ENCODE data around the gene UFSP1.

UFSP1 gene

DNA sequence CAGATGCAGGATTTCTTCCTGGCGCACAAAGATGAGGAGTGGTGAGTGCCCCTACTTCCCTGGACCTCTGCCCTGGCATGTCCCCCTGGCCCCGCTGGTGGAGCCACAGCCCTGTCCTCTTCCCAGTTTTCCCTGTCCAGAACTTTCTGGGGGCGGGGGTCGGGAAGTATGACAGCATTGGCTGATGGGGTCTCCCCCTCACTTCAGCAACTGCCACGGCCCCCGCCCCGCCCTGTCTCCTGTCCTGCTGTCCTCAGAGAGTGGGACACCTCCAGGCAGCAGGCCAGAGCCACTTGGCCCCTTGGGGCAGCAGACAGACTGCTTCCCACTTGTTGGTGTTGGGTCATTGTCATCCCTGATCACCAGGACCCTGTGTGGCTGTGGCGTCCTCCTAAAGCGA, 7.3 kb downstream of the UFSP1 start:
- DNase-seq (ENCODE audit: low spot score) = no peak

DNA sequence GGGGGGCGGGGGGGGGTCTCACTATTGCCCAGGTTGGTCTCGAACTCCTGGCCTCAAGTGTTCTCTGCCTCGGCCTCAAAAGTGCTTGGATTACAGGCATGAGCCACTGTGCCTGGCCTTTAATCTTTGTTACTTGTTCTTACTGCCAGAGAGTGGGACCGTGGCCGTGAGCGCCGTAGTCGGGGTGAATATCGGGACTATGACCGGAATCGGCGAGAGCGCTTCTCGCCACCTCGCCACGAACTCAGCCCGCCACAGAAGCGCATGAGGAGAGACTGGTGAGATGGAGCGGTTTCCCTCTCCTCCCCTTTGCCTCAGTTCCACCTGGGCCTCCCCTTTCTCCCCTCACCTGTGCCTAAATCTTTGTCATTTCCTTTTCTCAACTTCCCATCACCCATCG, 8.4 kb downstream of the UFSP1 start:
- DNase-seq (ENCODE audit: low spot score) = no peak

DNA sequence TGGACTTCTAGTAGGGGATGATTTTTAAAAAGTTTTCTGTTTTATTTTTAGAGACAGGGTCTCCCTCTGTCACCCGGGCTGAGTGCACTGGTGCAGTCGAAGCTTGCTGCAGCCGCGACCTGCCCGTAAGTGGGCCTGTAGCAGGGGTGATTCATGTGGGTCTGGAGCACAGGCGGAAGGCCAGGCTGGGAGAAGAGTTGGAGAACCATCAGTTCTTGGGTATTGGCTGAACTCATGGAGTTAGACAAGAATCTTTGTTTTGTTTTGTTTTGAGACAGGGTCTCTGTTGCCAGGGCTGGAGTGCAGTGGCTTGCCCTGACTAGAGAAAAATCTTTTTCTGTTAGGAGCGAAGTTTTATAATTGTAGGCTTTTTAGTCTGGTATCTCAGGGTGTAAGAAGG, 8.9 kb downstream of the UFSP1 start:
- DNase-seq (ENCODE audit: low spot score) = no peak

DNA sequence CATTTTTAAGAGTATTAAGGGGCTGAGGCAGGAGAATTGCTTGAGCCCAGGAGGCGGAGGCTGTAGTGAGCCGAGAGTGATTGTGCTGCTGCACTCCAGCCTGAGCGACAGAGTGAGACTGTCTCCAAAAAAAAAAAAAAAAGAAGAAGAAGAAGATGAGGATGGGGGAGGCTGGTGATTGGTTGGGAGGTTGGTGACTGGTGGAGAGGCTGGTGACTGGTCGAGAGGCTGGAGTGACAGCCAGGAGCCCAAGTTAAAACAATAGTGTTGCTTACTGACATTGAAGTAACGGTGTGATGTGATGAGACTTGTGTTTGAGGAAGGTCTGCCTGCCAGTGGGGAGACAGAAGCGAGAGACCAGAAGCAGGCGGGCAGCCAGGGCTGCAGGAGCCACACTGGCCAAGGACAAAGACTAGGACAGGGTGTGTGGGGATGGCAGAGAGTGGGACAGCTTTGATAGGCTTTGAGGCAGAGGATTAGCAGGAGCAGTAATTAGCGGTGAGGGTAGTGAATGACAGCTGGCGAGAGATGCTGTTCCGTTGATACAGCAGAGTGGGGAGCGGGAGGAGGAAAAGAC, 9.7 kb downstream of the UFSP1 start:
- no peak for DNase-seq (ENCODE audit: low spot score)

DNA sequence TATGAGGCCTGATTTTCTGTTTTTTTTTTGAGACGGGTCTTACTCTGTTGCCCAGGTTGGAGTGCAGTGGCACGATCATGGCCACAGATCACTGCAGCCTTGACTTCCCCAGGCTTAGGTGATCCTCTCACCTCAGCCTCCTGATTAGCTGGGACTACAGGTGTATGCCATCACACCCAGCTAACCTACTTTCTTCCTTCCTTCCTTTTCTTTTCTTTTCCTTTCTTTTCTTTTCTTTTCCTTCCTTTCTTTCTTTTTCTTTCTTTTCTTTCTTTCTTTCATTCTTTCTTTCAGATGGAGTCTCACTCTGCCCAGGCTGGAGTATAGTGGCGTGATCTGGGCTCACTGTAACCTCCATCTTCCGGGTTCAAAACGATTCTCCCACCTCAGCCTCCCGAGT, 10.8 kb downstream of the UFSP1 start:
- DNase-seq (ENCODE audit: low spot score) = no peak

DNA sequence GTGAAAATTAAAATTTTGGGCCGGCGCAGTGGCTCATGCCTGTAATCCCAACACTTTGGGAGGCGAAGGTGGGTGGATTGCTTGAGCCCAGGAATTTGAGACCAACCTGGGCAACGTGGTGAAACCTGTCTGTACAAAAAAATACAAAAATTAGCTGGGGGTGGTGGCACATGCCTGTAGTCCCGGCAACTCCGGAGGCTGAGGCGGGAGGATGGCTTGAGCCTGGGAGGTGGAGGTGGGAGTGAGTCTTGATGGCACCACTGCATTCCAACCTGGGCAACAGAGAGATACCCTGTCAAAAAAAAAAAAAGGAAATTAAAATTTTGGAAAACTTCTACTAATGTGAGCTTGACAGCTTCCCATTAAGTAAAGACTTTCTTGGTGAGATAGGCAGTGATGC, 11.5 kb downstream of the UFSP1 start:
- DNase-seq (ENCODE audit: low spot score) = no peak

DNA sequence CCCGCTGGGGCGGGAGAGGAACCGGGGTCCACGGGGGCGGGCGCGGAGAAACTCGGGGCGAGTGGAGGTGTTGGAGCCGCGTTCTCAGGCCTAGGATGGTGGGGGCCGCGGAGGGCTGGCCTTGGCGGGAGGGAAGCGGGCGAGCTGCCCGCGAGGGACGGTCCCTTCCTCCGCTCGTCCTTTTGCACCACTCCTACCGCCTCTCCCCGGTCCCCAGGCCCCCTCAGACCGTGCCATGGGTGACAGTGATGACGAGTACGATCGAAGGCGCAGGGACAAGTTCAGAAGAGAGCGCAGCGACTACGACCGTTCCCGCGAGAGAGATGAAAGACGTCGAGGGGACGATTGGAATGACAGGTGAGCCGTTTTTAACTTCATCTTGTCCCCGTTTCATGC, 14.2 kb downstream of the UFSP1 start:
- no peak for DNase-seq (ENCODE audit: low spot score)

DNA sequence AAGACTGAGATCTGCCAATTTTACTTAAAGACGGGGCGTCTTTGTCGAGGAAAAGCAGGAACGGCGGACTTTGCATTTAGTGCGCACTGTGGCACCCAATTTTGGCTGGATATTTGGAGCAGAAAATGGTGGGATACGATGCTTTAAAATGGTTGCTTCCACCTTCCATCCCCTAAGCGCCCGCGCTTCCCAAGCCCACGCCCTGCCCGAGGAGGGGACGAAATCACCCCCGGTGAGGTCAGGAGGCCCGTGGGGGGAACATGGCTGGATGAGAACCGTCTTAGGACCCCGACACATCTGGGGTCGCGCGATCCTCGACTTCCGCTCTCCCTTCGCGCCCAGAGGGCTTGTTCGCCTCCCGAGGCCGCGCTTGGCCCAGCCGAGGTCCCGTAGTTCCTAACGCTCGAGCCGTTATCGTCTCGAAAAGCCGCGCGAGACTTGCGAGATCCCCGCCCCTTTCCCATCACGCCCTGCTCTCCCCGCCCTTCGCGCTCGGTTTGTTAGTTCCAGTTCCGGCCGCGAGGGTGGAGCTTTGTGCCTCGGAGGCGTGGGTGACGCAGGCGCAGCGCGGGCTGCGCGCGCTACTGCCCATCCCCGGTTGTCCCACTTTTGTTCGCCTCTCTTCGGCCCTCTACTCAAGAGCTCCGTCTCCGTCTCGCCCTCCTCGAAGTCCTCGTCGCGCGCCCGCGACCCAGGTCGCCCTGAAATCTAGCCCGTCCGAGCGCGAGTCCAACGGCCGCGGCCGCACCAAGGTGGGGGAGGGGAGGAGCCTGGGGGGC, 14.7 kb downstream of the UFSP1 start, which contains the start of gene SRRT:
Gene SRRT, plus strand, starts transcription at position 527 of the 779 bp plus-strand sequence. CDS start 488 bp downstream, outside the sequence.
- peak; percentile 99 for DNase-seq (ENCODE audit: low spot score)

DNA sequence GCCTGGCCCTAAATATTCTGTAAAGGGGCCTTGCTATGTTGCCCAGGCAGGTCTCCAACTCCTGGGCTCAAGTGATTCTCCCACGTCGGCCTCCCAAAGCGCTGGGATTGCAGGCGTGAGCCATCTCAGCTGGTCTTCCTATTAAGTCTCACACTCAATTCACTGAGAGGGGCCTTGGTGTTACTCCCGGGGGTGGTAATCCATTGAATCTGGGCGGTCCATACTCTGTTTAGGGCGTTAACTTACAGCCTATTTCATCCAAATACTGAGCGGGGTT, 15.3 kb downstream of the UFSP1 start:
- no peak for DNase-seq (ENCODE audit: low spot score)

DNA sequence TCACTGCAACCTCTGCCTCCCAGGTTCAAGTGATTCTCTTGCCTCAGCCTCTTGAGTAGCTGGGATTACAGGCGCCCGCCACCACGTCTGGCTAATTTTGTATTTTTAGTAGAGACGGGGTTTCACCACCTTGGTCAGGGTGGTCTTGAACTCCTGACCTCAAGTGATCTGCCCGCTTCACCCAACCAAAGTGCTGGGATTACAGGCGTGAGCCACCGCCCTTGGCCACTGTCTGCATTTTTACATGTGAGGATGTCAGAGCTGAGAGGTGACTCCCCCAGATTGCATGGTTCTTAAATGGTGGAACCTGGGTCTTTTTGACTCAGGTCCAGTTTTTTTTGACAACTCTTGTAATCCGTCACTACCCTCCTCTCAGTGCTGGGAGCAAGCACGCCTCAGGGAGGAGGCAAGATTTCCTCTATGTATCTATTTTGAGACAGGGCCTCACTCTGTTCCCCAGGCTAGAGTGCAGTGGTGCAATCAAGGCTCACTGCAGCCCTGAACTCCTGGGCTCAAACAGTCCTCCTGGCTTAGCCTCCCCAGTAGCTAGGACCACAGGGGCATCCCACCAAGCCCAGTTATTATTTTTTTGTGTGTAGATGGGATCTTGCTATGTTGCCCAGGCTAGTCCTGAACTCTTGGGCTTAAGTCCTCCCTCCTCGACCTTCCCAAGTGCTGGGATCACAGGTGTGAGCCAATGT, 15.8 kb downstream of the UFSP1 start:
- DNase-seq (ENCODE audit: low spot score) = no peak

DNA sequence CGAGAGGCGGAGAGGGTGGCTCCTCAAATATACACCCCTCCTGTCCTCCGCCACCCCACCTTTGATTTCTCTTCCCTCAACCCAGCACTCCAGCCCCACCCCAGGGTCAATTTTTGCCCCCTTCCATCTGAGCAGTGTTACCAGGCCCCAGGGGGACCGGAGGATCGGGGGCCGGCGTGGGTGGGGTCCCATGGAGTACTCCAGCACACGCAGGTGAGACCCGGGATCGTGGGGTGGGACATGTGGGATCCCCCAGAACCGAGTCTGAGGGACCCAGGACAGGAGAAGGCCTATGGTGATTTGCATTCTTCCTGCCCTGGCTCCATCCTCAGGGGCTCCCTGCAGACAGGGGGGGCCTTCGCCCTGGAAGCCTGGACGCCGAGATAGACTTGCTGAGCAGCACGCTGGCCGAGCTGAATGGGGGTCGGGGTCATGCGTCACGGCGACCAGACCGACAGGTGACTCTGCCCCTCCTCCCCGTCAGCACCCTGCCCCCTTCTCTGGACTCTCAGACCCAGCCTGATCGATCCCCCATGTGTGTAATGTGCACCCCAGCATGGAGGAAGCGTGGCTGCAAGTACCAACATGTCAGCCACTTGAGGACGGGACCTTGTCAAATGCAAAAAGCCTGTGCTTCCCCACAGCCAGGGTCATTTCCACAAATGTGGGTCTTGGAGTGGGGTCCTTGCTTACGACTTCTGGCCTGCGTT, 21.6 kb downstream of the UFSP1 start:
- no peak for DNase-seq (ENCODE audit: low spot score)

DNA sequence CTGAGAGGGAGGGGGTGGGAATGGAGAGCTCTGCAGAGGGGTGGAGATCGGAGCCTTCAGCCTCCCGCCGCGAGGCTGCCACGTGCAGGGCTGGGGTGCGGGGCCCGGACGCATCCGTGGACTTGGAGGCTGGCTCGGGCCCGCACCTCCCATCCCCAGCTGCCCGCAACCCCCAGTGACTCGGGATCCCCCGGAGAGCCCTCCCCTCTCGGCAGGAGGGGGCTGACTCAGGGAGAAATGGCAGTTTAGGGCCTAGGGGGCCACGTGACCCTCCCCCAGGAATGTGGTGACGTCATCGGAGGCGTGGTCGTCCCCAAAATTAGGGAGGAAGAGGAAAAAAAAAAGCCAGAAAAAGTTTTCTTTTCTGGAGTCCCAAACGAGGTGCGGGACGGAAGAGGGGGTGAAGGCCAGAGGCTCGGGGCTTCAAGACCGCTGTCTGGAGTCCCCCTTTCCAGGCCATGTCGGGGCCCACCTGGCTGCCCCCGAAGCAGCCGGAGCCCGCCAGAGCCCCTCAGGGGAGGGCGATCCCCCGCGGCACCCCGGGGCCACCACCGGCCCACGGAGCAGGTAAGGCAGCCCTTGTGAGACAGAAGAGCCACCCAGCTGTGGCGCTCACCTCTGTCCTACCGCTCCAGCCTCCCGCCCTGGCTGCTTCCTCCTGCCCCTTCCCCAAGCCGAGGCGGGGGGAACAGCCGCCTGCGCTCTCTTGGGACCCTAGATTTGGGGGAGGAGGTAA, 22.3 kb downstream of the UFSP1 start, which contains the start of gene TRIP6:
Gene TRIP6, plus strand, starts transcription at position 348 of the 736 bp plus-strand sequence. Its CDS starts 111 bp downstream, at position 459.
- DNase-seq (ENCODE audit: low spot score) = peak; percentile 98

DNA sequence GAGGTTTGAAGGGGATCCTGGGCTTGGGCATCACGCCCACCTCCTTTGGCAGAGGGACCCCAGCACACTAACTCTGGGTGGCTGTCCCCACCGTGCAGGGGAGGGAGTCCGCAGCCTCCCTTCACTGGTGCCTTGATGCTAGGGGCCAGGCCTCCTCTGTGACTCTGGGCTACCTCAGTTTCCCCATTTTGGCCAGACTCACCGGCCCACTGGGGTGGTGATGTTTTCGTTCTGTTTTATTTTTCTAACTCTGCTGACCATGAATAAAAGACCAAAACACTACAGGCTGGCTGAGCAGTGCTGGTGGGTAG, 22.8 kb downstream of the UFSP1 start:
- no peak for DNase-seq (ENCODE audit: low spot score)

DNA sequence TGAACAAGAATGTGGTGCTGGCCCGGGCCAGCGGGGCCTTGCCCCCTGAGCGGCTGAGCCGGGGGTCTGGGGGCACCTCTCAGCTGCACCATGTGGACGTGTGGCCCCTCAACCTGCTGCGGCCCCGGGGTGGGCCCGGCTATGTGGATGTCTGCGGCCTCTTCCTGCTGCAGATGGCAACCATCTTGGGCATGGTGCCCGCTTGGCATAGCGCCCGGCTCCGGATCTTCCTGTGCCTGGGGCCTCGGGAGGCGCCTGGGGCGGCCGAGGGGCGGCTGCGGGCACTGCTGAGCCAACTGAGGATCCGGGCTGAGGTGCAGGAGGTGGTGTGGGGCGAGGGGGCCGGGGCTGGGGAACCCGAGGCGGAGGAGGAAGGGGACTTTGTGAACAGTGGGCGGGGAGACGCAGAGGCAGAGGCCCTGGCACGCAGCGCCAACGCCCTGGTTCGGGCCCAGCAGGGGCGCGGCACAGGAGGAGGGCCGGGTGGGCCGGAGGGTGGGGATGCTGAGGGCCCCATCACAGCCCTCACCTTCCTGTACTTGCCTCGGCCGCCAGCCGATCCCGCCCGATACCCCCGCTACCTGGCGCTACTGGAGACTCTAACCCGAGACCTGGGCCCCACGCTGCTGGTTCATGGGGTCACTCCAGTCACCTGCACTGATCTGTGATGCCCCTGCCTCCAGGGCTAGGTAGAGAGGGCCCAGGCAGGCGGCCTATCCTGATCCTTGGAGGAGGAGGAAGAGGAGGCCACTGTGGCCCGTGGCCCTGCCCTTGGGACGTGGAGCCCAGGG, 23.4 kb downstream of the UFSP1 start:
- no peak for DNase-seq (ENCODE audit: low spot score)

DNA sequence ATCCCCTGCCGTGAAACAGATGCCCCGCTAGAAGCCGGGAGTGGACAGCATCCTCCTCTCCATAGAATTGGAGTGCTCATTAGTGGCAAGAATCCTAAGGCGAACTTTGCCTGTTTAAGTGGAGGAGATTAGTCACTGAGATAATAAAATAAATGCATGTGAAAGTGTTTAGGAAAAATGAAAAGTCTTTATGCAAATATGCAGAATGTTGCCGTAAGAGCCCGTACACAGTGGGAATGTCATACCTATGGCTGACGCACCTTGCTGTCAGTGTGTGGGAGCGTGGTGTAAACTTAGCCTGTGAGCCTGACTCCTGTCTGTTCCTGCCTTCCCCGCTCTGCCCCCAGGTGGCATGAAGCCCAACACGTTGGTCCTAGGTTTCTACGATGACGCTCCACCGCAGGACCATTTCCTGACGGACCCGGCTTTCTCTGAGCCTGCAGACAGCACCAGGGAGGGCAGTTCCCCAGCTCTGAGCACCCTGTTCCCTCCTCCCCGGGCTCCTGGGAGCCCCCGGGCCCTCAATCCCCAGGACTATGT, 24.1 kb downstream of the UFSP1 start:
- no peak for DNase-seq (ENCODE audit: low spot score)

DNA sequence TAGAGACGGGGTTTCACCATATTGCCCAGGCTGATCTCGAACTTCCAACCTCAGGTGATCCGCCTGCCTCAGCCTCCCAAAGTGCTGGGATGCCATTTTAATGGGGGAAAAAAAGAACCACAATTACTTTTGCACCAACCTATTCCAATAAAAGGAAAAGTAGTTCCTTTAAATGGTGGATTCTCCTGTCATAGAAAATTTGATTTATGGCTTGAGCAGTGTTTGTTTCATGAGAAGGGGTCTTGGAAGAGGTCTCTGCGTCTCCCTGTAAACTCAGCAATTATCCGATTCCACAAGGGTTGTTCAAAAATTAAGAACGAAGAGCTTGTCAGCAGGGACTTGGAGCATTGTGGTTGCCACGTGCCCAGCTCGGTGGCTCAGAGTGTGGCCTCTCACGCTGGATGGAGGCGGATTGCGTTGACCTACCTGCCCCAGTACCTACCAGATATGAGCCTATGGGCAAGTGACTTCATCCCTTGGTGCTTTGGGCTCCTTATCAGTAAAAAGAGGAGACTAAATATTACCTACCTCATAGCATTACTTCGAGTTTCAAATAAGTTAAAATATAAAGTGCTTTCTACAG, 25.2 kb downstream of the UFSP1 start:
- no peak for DNase-seq (ENCODE audit: low spot score)

DNA sequence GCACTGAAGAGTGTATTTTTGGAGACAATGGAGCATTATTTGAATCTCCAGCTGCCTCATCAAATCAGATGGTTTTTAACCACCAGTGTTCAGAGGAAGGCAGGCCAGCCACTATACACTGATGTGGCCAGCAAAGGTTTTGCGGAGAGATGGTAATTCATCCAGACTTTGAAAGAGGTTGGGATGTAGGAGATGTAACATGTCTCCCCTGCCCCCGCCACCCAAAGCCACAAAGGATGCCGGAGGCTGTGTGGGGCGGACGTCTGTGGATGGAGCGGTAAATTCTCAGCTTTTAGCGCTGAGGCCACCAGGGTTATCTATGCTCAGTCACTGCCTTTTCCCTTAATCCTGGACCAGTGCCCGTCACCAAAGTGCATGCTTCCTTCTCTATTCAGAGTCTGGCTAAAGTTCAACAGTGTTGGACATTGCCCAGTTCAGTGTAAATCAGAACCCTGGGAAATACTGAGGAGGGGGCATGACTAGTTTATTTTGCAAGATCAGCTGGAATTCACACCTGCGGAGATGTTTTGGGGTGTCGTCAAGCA, 26.0 kb downstream of the UFSP1 start:
- DNase-seq (ENCODE audit: low spot score) = no peak

DNA sequence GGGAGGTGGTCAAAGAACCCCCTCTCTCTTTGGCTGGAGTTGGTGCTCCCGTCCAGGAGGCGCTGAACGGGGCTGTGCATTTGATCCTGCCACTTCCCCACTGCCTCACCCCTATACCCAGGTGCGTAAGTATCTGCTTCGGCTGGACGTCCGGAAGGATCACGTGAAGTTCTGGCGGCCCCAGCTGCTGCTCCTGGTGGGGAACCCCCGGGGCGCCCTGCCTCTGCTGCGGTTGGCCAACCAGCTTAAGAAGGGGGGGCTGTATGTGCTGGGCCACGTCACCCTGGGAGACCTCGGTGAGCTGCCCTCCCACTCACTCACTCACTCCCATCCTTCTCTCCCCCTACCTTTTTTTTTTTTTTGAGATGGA, 27.9 kb downstream of the UFSP1 start:
- no peak for DNase-seq (ENCODE audit: low spot score)

DNA sequence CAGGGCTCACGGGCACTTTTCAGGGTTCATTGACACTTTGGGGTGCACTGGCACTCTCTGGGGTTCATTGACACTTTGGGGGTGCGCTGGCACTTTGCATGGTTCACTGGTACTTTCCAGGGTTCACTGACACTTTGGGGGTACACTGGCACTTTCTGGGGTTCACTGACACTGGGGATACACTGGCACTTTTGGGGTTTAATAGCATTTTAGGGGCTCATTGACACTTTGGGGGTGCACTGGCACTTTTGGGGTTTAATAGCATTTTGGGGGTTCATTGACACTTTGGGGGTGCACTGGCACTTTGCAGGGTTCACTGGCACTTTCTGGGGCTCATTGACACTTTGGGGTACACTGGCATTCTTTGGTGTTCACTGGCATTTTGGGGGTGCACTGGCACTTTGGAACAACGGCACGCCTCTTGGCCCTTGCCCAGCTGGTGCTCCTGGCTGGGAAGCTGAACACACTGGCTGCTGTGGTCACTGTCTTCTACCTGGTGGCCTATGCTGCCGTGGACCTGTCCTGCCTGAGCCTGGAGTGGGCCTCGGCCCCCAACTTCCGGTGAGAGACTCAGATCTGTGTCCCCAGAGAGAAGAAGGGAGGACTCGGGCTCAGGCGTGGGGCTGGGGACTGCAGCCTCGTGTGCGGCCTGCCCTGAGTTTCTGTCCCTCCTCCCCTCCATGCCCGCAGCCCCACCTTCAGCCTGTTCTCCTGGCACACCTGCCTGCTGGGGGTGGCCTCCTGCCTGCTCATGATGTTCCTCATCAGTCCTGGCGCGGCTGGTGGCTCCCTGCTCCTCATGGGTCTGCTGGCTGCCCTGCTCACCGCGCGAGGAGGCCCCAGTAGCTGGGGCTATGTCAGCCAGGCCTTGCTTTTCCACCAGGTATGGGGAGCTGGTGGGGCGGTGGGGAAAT, 28.6 kb downstream of the UFSP1 start:
- DNase-seq (ENCODE audit: low spot score) = no peak

Data from AG08396 (cell line).